DMS114 treated with DMSO at 0.1 percent for 48 hours (cell line): Measurements from ENCODE around the gene HORMAD2.

Experiments used
- DNase-seq: peaks from one replicate; lab custom pipeline; 2025; ENCODE audit not compliant: unreplicated experiment; lab: John Stamatoyannopoulos, UW

HORMAD2 gene

DNA sequence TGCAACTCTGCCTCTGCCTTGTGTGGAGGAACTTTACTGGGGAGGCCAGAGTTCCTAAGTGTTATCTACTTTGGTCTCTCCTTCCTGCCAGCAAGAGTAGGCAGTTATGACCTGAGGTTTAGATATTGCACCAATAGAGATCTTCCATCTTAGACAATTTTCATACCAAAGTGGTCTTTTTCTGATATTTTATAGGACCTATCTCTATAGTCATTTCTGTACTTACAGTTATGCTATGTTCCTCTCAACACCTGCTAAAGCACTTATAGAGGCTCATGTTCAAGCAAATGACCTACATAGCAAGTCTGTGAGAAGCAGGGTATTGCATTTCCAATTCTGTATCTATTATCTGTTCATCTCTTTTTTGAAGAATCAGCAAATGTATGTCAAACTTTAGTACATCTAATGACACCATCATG lies 80.8 kb downstream of the HORMAD2 start:
- no peak for DNase-seq

DNA sequence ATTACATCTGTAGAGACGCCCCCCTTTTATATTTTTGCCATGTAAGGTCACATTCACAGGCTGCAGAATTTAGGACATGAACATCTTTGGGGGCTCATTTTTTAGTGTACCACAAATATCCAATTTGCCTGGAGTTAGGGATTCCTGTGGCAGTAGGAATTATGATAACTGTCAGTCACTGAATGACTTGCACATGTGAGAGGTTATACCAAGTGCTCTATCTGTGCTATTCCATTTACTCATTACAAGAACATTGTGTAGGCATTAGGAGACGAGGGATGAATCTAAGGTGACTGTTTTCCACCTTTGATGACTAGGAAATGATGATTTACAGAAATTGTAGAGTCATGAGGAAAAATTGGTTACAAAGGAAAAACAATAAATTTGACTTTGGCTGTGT lies 87.0 kb downstream of the HORMAD2 start:
- DNase-seq = no peak

GRCh38 chr22:30167734-30168133 lies 87.5 kb downstream of the HORMAD2 start:
- no peak for DNase-seq

- no peak for DNase-seq
These were observed 88.7 kb downstream of the HORMAD2 start for GRCh38 chr22:30169002-30169401.

GRCh38 chr22:30170129-30170528 lies 89.9 kb downstream of the HORMAD2 start:
- no peak for DNase-seq

GRCh38 chr22:30171008-30171407 lies 90.7 kb downstream of the HORMAD2 start:
- DNase-seq = no peak

DNA sequence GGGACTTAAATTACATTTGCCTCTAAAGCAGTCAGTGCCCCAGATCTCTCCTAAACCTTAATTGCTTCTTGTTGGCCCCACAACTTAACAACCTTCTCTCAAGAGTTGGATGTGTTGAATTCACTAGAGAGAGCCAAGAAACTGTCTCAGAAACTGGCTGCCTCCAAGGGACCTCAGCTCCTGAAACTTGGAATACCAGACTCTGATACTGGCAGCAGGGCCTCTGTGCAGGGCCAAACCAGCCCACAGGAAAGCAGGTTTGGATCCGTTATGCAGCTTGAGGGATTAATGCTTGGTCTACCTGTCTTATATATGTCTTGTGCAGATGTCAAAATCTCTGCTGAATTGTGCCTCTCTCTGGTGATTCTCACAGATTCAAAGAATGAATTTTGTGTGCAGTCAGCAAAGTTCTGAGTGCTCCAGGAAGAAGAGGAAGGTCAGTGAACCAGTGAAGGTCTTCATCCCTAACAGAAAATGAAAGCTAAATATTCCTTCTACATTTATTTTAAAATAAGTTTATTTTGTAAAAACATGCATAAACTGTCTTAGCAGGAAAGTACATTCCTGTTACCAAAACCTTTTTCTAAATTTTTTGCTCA lies 95.5 kb downstream of the HORMAD2 start:
- no peak for DNase-seq

GRCh38 chr22:30176431-30176830 lies 96.2 kb downstream of the HORMAD2 start:
- no peak for DNase-seq

- DNase-seq = no peak
These were observed 98.2 kb downstream of the HORMAD2 start for GRCh38 chr22:30178181-30179126.

- no peak for DNase-seq
These were observed 100.4 kb downstream of the HORMAD2 start for GRCh38 chr22:30180616-30181015.

GRCh38 chr22:30181459-30182349 lies 101.4 kb downstream of the HORMAD2 start:
- no peak for DNase-seq

GRCh38 chr22:30182350-30182745 lies 102.1 kb downstream of the HORMAD2 start:
- DNase-seq = no peak

DNA sequence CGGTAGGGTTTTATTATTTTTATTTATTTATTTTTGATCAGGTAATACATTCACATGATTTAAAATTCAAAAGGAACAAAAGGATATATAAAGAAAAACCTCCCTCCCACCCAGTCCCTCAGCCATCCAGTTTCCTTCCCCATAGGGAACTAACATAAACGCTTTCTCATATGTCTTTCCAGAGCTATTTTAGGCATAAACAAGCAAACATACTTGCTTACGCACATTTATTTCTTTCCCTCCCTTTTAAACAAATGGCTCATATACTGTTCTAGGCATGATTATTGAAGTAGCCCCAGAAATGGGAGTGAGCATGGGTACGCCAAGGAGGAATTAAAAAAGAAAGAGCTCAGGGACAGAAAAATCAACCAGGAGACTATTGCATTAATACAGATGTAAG lies 102.6 kb downstream of the HORMAD2 start:
- no peak for DNase-seq

DNA sequence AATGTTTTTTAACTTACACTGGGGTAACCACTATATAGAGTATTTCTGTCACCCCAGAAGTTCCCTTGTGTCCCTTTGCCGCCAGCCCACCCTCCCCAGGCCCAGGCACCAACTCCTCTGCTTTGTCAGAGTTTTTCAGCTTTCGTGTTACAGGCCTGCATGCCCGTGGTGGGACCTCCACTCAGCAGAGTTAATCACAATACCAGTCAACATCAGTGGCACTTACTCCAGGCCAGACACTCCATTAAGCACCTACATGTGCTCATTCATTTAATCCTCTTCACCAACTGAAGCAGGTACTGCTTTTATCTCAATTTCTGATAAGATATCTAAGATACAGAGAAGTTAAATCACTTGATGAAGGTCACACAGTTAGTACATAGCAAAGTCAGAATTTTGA lies 103.0 kb downstream of the HORMAD2 start:
- DNase-seq = no peak

DNA sequence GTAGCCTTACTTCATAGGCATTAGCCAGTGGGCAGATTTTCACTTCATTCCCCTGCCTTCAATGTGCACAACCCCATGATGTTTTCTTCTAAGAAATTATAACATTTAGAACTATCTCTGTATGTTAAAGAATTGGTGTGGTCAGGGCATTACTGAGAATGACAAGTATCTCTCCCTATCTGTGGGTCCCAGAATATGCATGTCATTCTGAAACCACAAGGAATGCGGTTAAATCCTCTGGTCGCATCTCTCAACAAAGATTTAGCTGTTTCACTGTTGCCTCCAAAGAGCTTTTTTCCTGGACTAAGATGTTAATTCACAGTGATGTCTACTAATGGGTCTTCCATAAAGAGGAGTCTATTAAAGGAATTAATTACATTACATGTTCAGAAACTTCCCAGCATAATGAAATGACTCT lies 103.6 kb downstream of the HORMAD2 start:
- no peak for DNase-seq

DNA sequence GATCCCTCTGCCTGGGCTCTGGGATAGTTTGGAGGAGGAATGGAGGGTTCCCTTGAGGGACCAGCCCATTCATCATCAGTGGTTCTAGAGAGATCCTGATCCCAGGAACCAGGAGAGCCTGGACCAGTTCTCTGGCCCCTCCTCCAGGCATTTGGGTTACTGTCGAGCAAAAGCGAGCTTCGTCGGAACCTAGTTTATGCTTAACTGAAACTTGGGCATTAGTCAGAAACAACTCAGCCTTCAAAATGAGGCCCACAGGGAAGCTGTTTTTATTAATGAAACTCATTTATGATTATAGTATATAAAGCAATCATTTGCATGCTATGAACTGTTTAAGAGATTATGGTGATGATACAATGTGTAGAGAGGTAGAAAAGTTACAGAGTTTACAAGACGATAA lies 104.9 kb downstream of the HORMAD2 start:
- DNase-seq = no peak

DNA sequence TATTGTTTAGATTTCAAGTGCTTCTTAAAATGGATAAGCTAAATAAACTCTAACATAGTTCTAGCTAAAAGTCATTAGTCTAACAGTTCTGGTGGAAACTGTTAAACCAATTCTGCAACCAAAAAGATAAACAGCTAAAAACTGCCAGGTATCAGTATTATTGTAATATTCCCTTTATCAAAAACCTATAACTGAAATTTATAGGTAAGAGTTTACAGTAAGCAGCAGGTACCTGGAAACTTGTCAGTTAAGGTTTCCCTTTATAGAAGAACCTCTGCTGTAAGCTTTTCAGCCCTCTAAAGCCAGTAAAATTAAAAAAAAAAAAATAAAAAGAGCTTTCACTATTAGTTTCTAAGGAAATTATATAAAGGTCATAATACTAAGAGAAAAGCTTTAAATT lies 105.3 kb downstream of the HORMAD2 start:
- DNase-seq = no peak

GRCh38 chr22:30186041-30186440 lies 105.8 kb downstream of the HORMAD2 start:
- DNase-seq = no peak

DNA sequence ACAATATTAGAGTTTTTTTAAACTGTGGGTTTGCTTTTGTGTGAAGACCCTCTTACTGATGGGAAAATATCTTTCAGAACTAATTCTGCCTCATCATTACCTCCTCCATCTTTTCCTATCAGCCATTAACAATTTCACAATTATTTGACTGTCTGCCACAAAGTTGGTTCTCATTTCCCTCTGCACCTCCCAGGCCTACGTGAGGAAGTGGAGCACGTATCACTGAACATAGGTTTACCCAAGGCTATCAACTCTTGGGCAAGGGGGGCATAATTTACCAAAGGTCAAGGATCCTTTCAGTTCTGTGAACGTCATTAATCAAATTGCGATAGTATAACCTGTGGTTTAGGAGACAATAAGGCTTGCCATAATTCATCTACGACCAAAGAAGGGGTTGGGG lies 106.2 kb downstream of the HORMAD2 start:
- DNase-seq = no peak

- no peak for DNase-seq
These were observed 106.8 kb downstream of the HORMAD2 start for GRCh38 chr22:30187094-30187493.
